ENCODE results near the gene HS3ST2. TPM values are rescaled to one million over a fixed set of nuclear protein-coding genes. Genes with fewer than 3 reads are reported as not detected.

The HS3ST2 gene
- total RNA-seq, 1 experiment from 2014 or later, result 0.61 TPM

DNA sequence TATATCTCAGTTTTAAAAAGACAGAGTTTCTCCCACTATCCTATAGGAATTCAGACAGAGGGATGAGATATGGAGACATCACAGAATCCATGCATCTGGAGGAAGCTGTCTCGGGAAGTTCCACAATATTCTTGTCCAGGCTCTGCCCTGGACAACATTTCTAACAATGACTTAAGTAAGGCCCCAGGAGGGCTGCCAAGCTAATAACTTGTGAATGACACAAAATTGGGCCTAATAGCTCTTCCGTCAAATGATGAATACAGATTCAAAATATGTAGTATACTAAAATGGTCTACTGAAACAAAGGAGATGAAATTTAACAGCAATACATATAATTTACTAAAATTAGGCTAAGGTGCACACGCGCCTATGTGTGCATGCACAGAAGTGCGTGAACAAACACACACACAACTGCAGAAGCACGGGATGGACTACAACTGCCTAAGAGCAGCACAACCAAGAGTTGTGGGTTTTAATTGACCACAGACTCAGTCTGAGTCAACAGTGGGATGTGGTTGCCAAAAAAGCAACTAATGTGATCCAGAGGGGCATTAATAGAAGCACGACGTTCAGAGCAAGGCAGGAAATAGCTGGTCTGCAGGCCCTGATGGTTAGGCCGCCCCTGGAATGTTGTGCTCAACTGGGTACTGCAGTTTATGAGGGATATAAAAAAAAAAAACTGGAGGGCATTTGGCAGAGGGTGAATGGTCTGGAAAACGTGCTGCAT, 26.3 kb upstream of the HS3ST2 start (continued):
- TF ChIP-seq FOXJ3 (CRISPR knock-in tag; IDR thresholded peaks at IDR 0.05; ENCODE audit: borderline replicate concordance) (no peak), RORB (CRISPR knock-in tag; IDR thresholded peaks at IDR 0.05) (no peak)
- TF ChIP-seq, protein P1, sequence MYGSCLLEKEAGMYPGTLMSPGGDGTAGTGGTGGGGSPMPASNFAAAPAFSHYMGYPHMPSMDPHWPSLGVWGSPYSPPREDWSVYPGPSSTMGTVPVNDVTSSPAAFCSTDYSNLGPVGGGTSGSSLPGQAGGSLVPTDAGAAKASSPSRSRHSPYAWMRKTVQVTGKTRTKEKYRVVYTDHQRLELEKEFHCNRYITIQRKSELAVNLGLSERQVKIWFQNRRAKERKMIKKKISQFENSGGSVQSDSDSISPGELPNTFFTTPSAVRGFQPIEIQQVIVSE (CRISPR knock-in tag; IDR thresholded peaks at IDR 0.05; ENCODE audit: borderline replicate concordance), result no peak

DNA sequence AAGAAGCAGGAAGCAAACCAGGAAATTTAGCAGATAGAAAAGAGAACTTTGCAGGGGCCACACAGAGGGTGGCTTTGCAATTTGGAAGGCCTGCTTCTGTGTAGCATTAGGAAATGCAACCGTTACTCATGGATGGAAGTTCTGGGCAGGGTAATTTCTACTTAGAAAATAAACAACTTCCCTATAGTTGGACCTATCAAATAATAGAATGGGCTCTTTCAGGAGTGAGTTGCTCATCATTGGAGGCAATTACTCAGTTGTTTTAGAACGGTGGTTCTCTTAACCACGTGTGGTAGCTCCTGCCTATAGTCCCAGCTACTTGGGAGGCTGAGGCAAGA, 25.8 kb upstream of the HS3ST2 start:
- DNase-seq (ENCODE audit: low spot score), result no peak
- H3K4me1 Mint-ChIP-seq, result peaks cover 7% of the 10 kb centered on the region
- POLR2A ChIA-PET, result interaction anchor here (0.6 kb wide), 1 partner anchor 357 kb away, joined by 3 read pairs; no protein-coding TSS in a partner anchor
- peaks cover 14% of the 10 kb centered on the region for H3K9me3 Mint-ChIP-seq
- H3K4me3 Mint-ChIP-seq, result no peak overlapping the region
- no peak overlapping the region for H3K27ac Mint-ChIP-seq
- H3K27me3 Mint-ChIP-seq (ENCODE audit: low read depth), result no peaks in the 10 kb centered on the region; the same call in 1 of the 2 replicates
- H3K36me3 Mint-ChIP-seq, result no peaks in the 10 kb centered on the region
- TF ChIP-seq, protein P2, sequence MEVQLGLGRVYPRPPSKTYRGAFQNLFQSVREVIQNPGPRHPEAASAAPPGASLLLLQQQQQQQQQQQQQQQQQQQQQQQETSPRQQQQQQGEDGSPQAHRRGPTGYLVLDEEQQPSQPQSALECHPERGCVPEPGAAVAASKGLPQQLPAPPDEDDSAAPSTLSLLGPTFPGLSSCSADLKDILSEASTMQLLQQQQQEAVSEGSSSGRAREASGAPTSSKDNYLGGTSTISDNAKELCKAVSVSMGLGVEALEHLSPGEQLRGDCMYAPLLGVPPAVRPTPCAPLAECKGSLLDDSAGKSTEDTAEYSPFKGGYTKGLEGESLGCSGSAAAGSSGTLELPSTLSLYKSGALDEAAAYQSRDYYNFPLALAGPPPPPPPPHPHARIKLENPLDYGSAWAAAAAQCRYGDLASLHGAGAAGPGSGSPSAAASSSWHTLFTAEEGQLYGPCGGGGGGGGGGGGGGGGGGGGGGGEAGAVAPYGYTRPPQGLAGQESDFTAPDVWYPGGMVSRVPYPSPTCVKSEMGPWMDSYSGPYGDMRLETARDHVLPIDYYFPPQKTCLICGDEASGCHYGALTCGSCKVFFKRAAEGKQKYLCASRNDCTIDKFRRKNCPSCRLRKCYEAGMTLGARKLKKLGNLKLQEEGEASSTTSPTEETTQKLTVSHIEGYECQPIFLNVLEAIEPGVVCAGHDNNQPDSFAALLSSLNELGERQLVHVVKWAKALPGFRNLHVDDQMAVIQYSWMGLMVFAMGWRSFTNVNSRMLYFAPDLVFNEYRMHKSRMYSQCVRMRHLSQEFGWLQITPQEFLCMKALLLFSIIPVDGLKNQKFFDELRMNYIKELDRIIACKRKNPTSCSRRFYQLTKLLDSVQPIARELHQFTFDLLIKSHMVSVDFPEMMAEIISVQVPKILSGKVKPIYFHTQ (CRISPR knock-in tag; IDR thresholded peaks at IDR 0.05), result no peak
- TF ChIP-seq TEAD4 (CRISPR knock-in tag; IDR thresholded peaks at IDR 0.05) (no peak), ZNF416 (CRISPR knock-in tag; IDR thresholded peaks at IDR 0.05) (no peak), FOXK1 (CRISPR knock-in tag; IDR thresholded peaks at IDR 0.05) (no peak), CBFB (CRISPR knock-in tag; IDR thresholded peaks at IDR 0.05; ENCODE audit: low read depth) (no peak), ATF1 (CRISPR knock-in tag; IDR thresholded peaks at IDR 0.05) (no peak), RELA (CRISPR knock-in tag; IDR thresholded peaks at IDR 0.05; ENCODE audit: borderline replicate concordance) (no peak), ESRRA (CRISPR knock-in tag; IDR thresholded peaks at IDR 0.05; ENCODE audit: borderline replicate concordance) (no peak), NFYB (CRISPR knock-in tag; conservative IDR thresholded peaks at IDR 0.05; ENCODE audit: low read depth) (no peak), FOXP1 (CRISPR knock-in tag; IDR thresholded peaks at IDR 0.05; ENCODE audit: borderline replicate concordance) (no peak), CREM (CRISPR knock-in tag; IDR thresholded peaks at IDR 0.05) (no peak), NR2C2 (CRISPR knock-in tag; IDR thresholded peaks at IDR 0.05) (no peak)
- TF ChIP-seq, protein P3, sequence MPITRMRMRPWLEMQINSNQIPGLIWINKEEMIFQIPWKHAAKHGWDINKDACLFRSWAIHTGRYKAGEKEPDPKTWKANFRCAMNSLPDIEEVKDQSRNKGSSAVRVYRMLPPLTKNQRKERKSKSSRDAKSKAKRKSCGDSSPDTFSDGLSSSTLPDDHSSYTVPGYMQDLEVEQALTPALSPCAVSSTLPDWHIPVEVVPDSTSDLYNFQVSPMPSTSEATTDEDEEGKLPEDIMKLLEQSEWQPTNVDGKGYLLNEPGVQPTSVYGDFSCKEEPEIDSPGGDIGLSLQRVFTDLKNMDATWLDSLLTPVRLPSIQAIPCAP (CRISPR knock-in tag; IDR thresholded peaks at IDR 0.05), result no peak
- TF ChIP-seq, protein P4, sequence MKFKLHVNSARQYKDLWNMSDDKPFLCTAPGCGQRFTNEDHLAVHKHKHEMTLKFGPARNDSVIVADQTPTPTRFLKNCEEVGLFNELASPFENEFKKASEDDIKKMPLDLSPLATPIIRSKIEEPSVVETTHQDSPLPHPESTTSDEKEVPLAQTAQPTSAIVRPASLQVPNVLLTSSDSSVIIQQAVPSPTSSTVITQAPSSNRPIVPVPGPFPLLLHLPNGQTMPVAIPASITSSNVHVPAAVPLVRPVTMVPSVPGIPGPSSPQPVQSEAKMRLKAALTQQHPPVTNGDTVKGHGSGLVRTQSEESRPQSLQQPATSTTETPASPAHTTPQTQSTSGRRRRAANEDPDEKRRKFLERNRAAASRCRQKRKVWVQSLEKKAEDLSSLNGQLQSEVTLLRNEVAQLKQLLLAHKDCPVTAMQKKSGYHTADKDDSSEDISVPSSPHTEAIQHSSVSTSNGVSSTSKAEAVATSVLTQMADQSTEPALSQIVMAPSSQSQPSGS (CRISPR knock-in tag; IDR thresholded peaks at IDR 0.05; ENCODE audit: borderline replicate concordance, low read depth), result no peak
- TF ChIP-seq, protein P5, sequence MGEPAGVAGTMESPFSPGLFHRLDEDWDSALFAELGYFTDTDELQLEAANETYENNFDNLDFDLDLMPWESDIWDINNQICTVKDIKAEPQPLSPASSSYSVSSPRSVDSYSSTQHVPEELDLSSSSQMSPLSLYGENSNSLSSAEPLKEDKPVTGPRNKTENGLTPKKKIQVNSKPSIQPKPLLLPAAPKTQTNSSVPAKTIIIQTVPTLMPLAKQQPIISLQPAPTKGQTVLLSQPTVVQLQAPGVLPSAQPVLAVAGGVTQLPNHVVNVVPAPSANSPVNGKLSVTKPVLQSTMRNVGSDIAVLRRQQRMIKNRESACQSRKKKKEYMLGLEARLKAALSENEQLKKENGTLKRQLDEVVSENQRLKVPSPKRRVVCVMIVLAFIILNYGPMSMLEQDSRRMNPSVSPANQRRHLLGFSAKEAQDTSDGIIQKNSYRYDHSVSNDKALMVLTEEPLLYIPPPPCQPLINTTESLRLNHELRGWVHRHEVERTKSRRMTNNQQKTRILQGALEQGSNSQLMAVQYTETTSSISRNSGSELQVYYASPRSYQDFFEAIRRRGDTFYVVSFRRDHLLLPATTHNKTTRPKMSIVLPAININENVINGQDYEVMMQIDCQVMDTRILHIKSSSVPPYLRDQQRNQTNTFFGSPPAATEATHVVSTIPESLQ (CRISPR knock-in tag; IDR thresholded peaks at IDR 0.05), result no peak
- TF ChIP-seq, protein P6, sequence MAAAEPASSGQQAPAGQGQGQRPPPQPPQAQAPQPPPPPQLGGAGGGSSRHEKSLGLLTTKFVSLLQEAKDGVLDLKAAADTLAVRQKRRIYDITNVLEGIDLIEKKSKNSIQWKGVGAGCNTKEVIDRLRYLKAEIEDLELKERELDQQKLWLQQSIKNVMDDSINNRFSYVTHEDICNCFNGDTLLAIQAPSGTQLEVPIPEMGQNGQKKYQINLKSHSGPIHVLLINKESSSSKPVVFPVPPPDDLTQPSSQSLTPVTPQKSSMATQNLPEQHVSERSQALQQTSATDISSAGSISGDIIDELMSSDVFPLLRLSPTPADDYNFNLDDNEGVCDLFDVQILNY (CRISPR knock-in tag; IDR thresholded peaks at IDR 0.05), result no peak
- TF ChIP-seq, protein P7, sequence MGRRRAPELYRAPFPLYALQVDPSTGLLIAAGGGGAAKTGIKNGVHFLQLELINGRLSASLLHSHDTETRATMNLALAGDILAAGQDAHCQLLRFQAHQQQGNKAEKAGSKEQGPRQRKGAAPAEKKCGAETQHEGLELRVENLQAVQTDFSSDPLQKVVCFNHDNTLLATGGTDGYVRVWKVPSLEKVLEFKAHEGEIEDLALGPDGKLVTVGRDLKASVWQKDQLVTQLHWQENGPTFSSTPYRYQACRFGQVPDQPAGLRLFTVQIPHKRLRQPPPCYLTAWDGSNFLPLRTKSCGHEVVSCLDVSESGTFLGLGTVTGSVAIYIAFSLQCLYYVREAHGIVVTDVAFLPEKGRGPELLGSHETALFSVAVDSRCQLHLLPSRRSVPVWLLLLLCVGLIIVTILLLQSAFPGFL (CRISPR knock-in tag; IDR thresholded peaks at IDR 0.05; ENCODE audit: borderline replicate concordance), result no peak
- TF ChIP-seq, protein P8, sequence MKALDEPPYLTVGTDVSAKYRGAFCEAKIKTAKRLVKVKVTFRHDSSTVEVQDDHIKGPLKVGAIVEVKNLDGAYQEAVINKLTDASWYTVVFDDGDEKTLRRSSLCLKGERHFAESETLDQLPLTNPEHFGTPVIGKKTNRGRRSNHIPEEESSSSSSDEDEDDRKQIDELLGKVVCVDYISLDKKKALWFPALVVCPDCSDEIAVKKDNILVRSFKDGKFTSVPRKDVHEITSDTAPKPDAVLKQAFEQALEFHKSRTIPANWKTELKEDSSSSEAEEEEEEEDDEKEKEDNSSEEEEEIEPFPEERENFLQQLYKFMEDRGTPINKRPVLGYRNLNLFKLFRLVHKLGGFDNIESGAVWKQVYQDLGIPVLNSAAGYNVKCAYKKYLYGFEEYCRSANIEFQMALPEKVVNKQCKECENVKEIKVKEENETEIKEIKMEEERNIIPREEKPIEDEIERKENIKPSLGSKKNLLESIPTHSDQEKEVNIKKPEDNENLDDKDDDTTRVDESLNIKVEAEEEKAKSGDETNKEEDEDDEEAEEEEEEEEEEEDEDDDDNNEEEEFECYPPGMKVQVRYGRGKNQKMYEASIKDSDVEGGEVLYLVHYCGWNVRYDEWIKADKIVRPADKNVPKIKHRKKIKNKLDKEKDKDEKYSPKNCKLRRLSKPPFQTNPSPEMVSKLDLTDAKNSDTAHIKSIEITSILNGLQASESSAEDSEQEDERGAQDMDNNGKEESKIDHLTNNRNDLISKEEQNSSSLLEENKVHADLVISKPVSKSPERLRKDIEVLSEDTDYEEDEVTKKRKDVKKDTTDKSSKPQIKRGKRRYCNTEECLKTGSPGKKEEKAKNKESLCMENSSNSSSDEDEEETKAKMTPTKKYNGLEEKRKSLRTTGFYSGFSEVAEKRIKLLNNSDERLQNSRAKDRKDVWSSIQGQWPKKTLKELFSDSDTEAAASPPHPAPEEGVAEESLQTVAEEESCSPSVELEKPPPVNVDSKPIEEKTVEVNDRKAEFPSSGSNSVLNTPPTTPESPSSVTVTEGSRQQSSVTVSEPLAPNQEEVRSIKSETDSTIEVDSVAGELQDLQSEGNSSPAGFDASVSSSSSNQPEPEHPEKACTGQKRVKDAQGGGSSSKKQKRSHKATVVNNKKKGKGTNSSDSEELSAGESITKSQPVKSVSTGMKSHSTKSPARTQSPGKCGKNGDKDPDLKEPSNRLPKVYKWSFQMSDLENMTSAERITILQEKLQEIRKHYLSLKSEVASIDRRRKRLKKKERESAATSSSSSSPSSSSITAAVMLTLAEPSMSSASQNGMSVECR (CRISPR knock-in tag; IDR thresholded peaks at IDR 0.05; ENCODE audit: borderline replicate concordance), result no peak
- no peak for ATAC-seq
- CTCF ChIA-PET, result no interaction called here
